Epithelial cell of esophagus (primary cell): Measurements from ENCODE around the gene SLC16A9.
A peak's percentile ranks its signal among the peaks of the same experiment; 100 is the strongest.

Experiments
- DNase-seq: peaks from one replicate; pipeline ENCODE4 v3.0.0; 2010; ENCODE audit warnings: low read depth
- H3K4me3 ChIP-seq: 2 replicates; pipeline ENCODE4 v1.5.1; 2011; ENCODE audit warnings: mild to moderate bottlenecking, low read length, control low read depth
- TF ChIP-seq, protein P1 (sequence below): IDR thresholded peaks from 2 replicates; pipeline ENCODE4 v1.5.1; 2011; ENCODE audit warnings: low read depth, mild to moderate bottlenecking, low read length, control low read depth, inconsistent platforms; ENCODE audit not compliant: insufficient read depth; ENCODE audit errors: missing control alignments

Gene SLC16A9

DNA sequence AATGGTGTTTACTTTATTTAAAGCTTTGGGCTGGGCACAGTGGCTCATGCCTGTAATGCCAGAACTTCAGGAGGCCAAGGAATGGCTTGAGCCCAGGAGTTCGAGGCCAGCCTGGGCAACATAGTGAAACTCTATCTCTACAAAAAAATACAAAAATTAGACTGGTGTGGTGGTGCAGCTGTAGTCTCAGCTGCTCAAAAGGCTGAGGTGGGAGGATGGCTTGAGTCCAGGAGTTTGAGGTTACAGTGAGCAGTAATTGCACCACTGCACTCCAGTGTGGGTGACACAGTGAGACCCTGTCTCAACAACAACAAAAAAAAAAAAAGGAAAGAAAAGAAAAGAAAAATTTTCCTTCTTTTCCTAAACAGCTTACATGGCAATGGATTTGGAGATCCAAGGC lies 22.0 kb downstream of the SLC16A9 start:
- DNase-seq, result no peak
- TF ChIP-seq, protein P1, sequence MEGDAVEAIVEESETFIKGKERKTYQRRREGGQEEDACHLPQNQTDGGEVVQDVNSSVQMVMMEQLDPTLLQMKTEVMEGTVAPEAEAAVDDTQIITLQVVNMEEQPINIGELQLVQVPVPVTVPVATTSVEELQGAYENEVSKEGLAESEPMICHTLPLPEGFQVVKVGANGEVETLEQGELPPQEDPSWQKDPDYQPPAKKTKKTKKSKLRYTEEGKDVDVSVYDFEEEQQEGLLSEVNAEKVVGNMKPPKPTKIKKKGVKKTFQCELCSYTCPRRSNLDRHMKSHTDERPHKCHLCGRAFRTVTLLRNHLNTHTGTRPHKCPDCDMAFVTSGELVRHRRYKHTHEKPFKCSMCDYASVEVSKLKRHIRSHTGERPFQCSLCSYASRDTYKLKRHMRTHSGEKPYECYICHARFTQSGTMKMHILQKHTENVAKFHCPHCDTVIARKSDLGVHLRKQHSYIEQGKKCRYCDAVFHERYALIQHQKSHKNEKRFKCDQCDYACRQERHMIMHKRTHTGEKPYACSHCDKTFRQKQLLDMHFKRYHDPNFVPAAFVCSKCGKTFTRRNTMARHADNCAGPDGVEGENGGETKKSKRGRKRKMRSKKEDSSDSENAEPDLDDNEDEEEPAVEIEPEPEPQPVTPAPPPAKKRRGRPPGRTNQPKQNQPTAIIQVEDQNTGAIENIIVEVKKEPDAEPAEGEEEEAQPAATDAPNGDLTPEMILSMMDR, result no peak
- H3K4me3 ChIP-seq, result no peak overlapping the region

DNA sequence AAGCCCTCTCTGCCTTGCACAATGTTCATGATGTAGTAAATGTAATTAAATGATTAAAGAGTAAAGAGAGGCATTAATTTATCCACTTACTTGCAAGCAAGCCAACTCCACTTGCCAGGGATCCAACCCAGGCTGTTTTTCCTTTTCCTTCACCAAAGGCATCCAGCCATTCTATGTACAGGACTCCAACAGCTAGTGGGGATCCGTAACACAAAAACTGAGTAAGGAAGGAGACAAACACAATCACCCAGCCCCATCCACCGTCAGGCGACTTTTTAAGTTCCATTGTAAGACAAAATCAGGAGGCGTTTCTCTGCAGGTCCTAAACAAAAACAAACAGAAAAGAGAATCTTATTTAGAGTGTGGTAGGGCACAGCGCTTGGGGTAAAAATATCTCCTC lies 25.6 kb downstream of the SLC16A9 start:
- TF ChIP-seq, protein P1, result no peak
- DNase-seq, result no peak
- no peak overlapping the region for H3K4me3 ChIP-seq

DNA sequence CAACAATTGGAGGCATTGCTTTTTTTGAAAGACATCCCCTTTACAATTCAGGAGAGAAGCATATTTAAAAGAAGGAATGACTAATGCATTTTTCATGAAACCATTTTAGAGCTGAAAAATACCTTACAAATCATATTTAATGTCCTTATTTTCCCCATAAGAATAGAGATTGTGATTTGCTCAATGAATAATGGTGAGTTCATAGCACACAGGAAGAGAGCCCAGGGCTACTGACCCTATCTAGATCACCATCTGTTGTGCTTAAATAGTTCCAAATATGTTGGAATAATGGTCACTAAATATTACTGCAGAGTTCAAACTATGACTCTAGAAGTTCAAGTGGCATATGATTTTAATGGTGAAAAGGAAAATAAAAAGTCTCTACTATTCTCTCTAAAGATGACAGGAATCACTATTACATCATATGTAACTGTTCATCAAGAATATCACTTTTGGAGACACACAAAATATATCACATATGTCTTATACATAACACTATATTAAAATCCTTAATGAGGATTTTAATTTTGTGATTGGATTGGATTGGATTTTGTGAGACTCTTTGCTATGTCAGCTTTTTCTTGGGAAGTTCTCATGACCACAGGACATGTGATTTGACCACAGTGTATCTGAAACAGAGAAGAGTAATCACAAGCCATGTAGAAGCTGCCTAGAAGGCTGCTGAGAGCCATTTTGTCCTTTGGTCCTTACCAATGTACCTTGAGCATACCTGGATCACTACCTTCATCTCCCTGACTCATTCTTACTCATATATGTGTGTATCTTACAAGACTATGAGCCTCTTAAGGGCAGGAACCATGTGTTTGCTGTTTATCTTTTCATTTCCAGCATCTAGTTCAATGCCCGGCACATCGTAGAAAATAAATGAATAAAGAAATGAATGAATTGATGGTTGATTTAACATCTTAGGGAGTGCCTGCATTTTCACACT lies 26.4 kb downstream of the SLC16A9 start:
- no peak overlapping the region for H3K4me3 ChIP-seq
- DNase-seq, result peak; percentile 51
- TF ChIP-seq, protein P1, result no peak

DNA sequence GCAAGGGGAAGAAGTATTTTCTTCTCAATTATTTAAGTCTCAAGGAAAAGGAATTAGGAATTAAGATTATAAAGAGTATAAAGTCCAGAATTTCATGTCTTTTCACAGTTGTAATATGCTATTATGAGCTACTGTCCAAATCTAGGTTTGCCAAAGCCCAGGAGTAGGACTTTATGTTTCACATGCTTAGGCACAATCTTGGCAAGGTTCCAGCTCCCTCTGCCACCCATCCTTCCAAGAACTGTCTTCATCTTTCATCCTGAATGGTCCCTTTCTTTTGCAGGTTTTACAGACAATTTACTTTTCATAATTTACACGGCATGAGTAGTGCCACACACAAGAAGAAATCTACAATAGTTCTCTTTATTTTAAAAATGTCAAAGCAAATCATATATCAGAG lies 29.5 kb downstream of the SLC16A9 start:
- no peak overlapping the region for H3K4me3 ChIP-seq
- no peak for DNase-seq
- TF ChIP-seq, protein P1, result no peak

DNA sequence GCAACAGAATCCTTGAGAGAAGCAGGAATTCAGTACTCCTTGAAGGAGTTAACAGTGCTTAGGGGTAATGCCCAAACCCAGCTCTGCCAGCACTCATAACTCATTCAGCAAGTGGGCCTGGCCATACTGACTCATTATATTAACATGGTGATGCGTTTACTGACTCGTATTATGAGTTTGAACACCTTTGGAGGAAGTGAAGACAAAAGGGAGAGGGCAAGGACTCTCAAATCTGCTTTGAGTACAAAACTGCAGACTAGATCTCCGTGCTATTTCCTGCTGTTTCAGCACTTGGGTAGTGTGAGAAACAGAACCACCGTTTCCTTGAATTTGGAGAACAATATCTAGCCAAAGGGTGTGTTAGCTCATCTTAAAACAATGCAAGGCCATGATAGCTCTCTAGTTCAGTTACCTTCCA lies 30.8 kb downstream of the SLC16A9 start:
- DNase-seq, result peak; percentile 96
- no peak overlapping the region for H3K4me3 ChIP-seq
- TF ChIP-seq, protein P1, result no peak

DNA sequence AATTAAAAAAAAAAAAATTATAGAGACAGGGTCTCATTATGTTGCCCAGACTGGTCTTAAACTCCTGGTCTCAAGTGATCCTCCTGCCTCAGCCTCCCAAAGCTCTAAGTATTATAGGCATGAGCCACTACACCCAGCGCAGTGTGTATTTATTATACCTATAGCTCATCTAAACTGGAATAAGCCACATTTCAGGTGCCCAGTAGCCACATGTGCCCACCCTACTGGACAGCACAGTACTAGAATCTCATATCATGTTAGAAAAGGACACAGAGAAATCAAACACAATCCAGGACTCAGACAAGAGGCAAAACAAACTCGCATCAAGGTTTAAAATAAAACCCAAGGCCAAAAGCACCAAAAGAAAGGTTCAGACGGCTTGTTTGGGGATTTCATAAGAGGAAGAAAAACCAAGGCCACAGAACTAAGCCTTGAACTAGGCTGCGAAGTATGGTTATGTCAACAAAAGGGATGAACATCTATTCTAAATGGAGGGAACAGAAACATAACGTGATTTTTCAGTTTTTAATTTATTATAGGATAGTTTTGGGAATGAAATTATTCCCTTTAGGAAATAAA lies 32.3 kb downstream of the SLC16A9 start:
- H3K4me3 ChIP-seq, result no peak overlapping the region
- TF ChIP-seq, protein P1, result no peak
- no peak for DNase-seq

DNA sequence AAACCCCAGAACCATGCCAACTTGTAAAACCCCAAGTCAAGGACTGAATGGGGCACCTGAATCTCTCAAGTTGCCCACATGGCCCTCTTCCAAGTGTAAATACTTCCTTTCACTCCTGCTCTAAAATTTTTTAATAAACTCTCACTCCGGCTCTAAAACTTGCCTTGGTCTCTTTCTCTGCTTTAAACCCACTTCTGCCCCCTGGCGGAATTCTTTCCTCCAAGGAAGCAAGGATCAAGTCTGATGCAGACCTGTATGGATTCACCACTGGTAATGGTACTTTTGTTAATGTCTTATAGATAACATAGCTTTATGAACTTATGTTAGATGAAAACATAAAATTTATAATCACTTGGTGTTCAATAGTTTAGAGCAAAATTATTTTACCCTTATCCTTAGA lies 33.8 kb downstream of the SLC16A9 start:
- no peak for DNase-seq
- no peak overlapping the region for H3K4me3 ChIP-seq
- TF ChIP-seq, protein P1, result no peak
